NOMO-1 treated with DMSO at 0.1 percent for 48 hours (cell line): ENCODE results near the gene URB2.
"Not testable (repeated sequence)": the region's sequence is repeated elsewhere in the genome, so short reads cannot be mapped to it uniquely, and the experiment has no call there.

Experiments used
- DNase-seq: peaks from one replicate; lab custom pipeline; 2025; ENCODE audit not compliant: unreplicated experiment; lab: John Stamatoyannopoulos, UW

The URB2 gene

DNA sequence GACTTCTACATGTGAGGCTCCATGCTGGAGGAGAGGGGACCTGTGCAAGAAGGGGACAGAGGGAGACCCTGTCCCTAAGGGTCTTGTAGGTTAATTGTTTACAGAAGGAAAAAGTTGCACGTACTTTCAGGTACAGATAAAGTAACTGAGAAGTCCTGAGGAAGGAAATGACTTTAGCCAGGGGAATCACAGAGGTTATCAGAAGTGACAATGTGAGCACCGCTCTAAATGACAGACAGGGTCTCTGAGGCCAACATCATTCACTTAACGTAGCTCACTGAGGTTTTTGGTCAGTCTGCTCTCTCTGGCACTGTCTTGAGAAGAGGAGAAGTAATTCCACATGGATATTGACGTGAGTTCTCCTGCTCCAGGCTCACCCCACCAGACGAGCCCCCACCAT is 12.1 kb upstream of the URB2 start:
- DNase-seq, result no peak

DNA sequence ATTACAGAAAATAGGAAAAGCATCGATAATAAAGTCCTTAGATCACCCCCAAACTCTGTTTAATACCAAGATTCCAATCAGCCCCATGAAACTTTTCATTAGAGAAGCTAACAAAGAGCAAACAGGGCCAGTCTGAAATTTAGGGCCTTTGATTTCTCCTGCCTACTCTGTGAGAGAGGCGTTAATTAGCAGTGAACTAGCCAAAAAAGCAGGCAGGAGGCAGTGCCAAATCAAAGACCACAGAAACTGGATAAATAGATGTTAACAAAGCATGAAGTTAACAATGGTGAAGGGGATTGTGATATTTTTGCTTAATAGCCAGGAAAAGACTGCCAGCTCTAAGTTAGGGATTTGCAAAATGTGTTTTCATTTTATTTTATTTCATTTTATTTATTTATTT is 11.3 kb upstream of the URB2 start:
- no peak for DNase-seq

DNA sequence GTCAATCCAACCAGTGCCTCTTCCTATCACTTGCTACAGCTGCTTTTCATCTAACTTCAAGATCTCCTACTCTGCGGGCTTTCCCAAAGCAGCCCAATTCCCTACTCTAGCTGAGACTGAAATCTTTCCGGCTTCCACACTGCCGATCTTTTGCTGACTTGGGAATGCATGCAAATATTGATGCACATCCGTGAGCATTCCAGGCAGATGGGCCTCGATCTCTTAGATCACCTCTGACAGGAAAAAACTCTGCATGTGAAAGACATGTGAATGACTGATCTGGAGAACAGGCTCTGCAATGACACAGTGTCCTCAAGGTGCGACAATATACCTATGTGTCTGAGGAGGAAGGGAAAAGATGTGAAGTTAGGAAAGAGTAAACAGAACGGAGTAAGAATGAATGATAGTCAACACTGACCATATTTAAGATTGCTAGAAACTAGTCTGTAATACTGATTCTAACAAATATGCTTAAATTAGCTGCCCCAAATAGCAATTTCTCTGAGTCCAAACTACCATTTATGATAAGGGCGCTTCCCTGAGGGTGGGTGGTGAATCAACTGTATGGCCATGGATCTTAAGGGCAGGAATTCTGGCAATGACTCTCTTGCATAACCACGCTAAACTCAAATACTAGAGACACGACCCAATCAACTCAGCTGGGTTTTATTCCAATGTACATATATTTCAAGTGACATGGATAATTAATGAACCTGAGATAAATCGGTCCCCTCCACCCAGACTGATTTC is 8.5 kb upstream of the URB2 start:
- DNase-seq, result no peak

DNA sequence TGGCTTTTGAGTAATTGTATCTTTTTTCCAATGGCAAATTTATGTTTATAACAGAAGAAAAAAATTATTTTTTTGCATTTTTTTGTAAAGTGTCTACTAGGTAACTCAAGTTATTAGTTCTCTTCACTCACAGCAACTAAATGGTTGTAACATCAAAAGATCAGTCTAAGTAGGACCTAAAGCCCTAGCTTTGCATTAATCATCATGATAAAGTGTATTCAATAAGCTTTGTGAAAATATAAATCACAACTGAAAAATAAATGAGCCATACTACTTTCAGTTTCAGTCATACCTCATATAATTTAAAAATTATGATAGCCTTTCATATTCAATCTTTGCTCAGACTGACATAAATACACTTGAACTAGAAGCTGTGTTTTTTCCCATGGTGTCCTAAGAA is 7.0 kb upstream of the URB2 start:
- DNase-seq, result no peak

DNA sequence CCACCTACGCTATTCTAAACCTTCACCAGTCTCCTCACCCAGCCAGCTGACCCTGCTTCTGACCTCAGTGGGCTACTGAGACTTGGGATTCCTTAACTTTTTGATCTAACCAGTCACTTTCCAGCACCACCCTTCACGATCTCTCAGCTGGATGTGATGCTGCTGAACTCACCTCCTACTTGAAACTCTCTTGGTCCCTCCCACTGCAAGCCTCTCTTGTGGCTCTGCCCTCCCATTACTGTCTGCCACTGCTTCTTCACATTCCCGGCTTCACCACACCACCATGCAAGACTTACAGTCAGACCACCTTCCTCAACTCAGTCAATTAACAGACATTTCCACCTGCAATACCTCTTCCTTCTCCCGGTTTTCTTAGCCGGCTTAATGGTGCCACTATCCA is 6.4 kb upstream of the URB2 start:
- no peak for DNase-seq

DNA sequence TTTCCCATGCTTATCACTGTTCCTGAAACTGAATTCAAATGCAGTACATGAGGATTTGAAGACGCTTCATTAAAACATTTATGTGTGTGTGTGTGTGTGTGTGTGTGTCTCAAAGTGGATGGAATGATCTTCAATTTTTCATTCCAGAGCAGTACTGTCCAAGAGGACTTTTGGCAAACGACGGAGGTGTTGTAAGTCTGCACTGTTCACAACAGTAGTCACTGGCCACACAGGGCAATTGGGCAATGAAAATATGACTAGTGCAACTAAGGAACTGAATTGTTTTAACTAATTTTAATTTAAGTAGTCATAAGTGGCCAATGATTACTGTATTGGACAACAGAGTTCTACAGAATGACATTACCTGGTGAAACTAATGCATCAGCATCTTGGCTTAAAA is 5.2 kb upstream of the URB2 start:
- DNase-seq, result no peak

DNA sequence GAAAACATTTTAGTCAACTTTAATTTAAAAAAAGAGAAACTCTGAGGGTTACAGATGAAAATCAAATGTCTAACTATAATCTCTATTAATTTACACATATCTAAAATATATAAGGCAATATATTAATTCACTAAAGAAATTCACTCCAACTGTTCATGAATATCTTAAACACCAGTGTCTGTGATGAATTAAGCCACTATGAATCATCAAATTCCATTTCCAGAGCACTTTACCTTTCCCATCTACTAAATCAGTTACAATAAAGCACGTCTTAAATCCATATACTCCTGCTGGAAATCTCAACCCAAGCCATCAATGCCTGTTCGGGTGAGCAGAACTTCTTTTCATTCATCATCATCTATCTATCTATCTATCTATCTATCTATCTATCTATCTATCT is 4.4 kb upstream of the URB2 start:
- no peak for DNase-seq

DNA sequence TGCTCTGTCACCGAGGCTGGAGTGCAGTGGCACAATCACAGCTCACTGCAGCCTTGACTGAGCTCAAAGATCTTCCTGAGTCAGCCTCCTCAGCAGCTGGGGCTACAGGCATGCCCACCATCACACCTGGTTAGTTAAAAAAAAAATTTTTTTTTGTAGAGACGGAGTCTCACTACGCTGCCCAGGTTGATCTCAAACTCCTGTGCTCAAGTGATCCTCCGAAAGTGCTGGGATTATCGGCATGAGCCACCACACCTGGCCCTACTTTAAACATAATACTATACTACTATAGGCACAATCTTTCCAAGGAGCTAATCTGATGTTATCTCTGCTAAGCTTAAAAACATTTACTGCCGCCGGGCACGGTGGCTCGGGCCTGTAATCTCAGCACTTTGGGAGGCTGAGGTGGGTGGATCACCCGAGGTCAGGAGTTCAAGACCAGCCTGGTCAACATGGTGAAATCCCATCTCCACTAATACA is 3.4 kb upstream of the URB2 start:
- DNase-seq, result not testable (repeated sequence)

DNA sequence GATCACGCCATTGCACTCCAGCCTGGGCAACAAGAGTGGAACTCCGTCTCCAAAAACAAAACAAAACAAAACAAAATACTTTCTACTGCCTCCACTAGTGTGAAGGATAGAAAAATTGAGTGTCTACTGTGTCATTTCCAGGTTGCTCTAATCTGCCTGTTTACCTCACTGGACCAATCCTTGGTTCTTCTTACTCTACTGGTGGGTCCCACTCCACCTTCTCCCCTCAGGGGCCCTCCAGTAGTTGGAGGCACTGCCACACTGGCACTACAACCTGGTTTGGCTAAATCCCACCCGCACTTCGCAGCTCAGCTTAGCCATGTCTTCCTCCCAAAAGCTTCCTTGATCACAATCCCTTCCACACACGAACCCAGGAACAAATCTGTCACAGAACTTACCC is 2.8 kb upstream of the URB2 start:
- DNase-seq, result no peak

DNA sequence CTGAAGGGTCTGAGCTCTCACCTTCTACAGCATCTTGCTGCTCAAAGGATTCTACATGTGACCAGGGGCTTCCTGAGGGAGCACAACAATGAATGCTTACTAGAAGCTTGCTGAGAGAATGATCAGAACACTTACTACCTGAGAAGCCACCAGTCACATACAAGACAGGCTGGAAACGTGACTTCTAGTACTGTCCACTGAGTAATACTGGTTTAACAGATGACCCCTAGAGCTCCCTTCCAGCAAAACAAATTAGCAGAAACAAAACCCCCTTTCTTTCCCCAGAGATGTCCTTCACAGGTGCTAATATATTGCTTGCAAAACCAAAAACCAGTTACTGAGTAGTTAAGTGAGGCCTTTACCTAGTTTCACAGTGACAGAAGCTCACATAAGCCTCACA is 2.2 kb upstream of the URB2 start:
- no peak for DNase-seq

DNA sequence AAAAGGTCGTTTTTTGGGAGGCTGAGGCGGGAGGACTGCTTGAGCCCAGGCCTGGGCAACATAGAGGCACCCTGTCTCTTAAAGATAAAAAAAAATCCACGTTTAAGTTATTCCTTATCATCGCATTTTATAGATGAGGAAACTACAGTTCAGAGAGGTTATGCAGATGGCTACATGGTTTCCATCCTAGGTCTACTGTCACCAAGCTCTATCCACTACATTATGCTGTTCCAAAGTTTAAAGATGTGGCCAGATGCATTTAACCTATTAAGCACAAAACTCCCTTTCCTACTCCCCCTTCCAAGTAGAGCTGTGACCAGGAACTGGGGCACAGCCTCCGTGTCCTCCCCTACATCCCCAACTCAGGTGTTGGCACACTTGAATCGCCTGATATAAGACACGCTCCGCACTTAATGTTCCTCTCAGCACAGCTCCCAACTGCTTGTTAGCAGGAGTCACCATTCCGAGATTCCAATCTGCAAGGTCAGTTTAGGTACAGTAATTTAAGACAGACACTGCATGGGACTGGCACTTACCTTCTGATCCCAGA is 1.5 kb upstream of the URB2 start:
- DNase-seq, result no peak

DNA sequence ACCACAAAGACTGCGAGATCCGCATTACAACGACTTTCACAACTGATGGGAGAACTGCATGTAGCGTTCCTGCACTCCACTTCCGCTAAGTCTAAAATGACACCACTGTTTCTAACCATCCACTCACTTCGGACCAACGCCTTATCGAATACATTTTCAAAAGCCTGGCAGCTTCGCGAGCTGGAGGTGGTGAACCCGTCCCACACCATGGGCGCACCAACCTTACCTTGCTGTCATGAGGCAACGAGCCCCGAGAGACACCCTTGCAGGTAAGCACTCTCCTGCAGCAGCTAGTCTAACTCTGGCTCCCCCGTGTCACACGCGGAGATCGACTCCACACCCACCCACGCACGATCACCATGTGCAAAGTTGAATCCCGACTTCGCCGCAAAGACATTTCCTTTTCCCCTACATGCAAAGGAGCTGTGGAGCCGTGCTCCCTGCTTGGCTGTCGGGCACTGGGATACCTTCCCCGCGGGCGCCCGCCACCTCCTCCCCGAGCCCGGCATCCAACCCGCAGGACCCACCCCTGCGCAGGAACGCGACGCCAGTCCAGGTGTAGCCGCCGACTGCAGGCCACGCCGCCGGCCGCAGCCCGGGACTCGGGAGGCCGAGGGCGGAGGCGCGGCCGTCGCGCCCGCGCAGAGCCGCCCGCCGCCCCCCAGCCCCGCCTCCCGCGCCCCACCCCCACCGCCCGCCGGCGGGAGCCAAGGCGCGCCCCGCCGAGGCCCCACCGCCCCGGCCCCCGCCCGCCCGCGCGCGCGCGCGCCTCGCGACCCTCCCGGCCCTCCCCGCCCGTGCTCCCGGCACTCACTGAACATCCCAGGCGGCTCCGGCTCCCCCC is 754 bp upstream of the URB2 start:
- peak; percentile 67 for DNase-seq

DNA sequence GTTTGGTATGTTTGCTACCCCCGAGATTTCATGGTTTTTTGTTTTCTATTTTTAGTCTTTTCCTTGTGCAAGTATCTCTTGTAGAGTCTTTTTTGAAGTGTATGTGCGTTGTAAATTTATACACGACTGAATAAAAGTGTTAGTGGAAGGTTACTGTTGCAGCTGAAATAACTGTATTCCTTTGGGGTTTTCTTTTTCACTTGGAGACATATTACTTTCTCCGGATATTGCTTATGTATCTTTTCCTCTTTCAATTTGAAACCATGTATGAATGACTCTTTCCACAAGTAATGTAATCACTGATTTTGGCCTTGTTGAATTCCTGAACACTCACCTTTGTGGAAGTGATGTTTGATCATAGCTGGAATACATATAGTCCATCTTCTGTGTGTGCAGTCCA is 956 bp downstream of the URB2 start:
- DNase-seq, result no peak

DNA sequence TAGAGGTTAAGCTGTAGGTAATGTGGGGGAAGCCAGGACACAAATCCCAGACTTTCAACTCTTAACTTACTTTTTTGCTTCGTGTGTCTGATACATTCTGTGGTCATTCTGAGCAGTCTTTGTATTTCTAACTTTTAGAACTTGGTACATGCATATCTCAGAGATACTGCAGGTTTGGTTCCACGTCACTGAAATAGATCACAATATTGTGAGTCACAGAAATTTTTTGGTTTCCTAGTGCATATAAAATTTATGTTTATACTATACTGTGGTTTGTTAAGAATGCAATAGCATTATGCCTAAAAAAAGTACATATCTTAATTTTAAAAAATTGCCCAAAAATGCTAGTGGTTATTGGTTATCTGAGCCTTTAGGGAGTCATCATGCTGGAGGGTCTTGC is 3.2 kb downstream of the URB2 start:
- DNase-seq, result no peak

DNA sequence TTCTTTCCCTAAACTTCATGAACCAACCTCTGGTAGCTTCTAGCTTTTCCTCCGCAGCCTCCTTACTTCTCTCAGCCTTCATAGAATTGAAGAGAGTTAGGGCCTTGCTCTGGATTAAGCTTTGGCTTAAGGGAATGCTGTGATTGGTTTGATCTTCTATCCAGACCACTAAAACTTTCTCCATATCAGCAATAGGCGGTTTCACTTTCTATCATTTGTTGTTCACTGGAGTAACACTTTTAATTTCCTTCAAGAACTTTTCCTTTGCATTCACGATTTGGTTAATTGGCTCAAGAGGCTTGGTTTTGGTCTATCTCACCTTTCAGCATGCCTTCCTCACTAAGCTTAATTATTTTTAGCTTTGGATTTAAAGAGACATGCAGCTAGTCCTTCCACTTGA is 5.1 kb downstream of the URB2 start:
- no peak for DNase-seq

DNA sequence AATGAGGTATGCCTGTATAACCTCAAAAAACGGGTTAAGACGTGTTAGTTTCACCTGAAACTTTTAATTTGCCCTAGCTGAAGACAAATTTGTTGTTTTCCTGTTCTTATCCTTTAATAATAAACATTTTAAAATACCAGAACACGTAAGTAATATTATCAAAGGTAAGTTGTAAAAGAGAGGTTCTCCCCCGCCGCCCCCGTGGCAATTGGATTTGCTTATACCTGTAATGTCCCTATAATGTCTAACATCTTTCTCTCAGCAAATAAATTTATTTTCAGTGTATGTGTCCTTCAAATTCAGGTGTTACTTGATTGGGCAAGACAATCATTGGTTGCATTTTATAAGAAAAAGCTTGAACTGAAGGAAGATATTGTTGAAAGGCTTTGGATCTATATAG is 5.9 kb downstream of the URB2 start:
- no peak for DNase-seq

DNA sequence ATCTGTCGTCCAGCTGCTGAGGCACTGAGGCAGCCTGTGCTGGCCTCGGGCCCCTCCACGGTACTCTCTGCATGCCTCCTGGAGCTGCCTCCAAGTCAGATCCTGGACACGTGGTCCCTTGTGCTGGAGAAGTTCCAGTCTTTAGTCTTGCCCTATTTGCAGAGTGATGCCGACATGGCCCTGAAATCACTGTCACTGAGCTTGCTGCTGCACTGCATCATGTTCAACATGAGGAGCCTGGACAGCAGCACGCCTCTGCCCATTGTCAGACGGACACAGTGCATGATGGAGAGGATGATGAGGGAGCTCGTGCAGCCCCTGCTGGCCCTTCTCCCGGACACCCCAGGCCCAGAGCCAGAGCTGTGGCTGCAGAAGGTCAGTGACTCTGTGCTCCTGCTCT is 10.0 kb downstream of the URB2 start:
- DNase-seq, result no peak

DNA sequence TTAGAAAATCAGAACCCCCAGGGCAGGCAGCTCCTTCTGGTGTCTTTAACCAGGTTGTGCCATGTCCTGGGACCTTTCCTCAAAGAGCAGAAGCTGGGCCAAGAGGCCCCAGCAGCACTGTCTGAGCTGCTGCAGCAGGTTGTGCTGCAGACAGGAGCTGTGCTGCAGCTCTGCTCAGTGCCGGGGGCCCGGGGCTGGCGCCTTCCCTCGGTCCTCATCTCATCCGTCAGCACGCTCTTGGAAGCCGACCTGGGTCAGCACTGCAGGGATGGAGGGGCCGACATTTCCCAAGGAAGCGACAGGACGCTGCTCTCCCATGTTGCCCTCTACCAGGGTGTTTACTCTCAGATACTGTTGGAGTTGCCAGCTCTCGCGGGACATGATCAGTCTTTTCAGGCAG is 11.7 kb downstream of the URB2 start:
- no peak for DNase-seq

DNA sequence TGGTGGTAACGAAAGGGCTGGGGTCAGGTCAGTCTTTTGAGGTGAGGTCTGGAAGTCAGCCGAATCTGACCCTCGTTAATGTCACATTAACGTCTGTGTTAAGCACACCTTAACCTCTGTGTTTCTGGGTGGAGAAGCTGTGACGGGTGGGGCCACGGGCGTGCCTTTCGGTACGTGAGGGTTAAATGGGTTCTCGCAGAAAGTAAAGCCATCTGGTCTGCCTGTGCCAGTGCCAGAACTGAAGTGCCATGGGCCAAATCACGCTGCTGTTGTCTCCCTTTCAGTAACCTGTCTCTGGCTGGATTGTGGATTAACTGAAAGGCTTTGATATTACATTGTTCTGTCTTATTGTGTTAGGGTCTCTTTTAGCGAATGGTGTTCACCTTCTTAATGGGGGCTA is 14.4 kb downstream of the URB2 start:
- DNase-seq, result no peak

DNA sequence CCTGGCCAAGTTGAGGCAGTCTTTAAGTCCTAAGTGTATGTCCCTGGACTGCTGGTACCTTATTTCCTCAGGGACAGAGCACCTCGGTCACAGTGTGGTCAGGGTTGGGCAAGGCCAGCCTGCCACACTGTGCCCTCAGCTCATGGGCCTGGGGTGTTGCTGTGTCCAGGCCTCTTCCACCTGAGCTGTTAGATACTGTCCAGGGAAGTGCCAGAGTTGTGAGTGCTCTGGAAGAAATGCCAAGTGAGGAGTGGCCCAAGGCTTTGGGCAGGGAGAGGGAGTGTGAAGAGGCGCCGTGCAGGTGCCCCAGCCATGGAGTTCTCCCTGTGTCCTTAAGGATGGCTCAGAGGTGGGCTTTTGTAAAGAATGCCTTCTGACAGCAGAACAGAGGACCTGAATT is 15.3 kb downstream of the URB2 start:
- DNase-seq, result no peak

DNA sequence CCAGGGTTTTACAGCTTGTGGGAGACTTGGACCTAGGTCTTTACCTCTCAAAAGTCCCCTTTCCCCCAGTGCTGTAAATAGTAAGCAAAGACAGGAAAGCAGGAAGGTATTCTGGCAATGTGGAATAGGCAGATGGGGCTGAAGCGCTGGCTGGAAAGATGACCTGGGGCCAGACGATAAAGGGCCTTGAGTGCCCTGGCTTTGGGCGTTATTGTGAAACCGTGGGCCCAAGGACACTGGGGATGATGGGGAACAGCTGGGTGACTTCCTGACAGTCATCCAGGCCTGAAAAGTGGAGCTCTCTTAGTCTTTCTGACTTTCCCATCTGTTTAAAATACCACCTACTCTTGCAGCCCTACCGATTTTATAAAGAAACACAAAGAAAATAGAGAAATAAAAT is 16.3 kb downstream of the URB2 start:
- DNase-seq, result no peak

DNA sequence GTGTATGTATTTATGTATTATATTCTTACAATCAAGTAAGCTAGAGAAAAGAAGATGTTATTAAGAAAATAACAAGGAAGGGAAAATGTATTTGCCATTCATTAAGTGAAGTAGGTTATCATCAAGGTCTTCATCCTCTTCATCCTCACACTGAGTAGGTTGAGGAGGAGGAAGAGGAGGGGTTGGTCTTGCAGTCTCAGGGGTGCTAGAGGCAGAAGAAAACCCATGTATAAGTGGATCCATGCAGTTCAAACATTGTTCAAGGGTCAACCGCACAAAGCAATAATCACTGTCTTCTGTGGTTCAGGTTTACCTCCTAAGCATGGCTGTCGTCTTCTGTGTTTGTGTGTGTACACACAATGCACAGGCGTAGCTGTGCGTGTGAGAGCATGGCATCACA is 16.9 kb downstream of the URB2 start:
- DNase-seq, result no peak
